Measurements from ENCODE around the gene FOXO1.

- no peak for TF ChIP-seq POLR2A (IDR thresholded peaks at IDR 0.05; ENCODE audit: extremely low read depth, insufficient read length)
- no peak for TF ChIP-seq CTCF (IDR thresholded peaks at IDR 0.05; ENCODE audit: low read depth, low read length)
- TF ChIP-seq MYC (IDR thresholded peaks at IDR 0.05; ENCODE audit: low read depth, low read length) = no peak
Observed at GRCh38 chr13:40609972-40610726, 56.3 kb downstream of the FOXO1 start.
